ENCODE data around the gene UPK1A.
A peak's percentile ranks its signal among the peaks of the same experiment; 100 is the strongest.

The UPK1A gene

DNA sequence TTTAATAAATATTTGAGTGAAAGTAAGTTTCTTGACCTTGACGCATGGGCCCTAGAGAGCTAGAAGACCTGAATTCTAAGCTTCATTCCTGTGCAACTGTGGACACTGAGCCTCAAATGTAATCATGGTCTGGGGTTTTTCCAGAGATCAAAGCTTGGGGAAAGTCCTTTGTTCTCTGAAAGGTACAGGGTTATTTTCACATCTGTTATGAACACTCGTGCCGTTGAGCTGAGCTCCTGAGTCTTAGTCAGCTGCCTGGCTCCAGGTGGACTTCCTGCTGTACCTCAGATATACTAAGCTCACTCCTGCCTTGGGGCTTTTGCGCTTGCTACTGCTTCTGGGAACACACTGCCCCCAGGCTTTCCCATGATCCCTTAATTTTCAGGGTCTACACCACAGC lies 30.5 kb downstream of the UPK1A start:
- POLR2A ChIA-PET, result interaction anchor here (1.3 to 1.4 kb wide), 2 partner anchors 51 to 186 kb away, joined by 4 read pairs; partner anchors contain the start of gene LIN37
- CTCF ChIA-PET, result interaction anchor here (0.6 kb wide), 1 partner anchor 12 kb away, joined by 4 read pairs; no protein-coding TSS in a partner anchor
- TF ChIP-seq ZNF384 (IDR thresholded peaks at IDR 0.05) (no peak), NFRKB (IDR thresholded peaks at IDR 0.05) (no peak), FOXA1 (IDR thresholded peaks at IDR 0.05) (no peak), ELF4 (IDR thresholded peaks at IDR 0.05) (no peak), TARDBP (IDR thresholded peaks at IDR 0.05) (no peak), L3MBTL2 (conservative IDR thresholded peaks at IDR 0.05) (no peak)

DNA sequence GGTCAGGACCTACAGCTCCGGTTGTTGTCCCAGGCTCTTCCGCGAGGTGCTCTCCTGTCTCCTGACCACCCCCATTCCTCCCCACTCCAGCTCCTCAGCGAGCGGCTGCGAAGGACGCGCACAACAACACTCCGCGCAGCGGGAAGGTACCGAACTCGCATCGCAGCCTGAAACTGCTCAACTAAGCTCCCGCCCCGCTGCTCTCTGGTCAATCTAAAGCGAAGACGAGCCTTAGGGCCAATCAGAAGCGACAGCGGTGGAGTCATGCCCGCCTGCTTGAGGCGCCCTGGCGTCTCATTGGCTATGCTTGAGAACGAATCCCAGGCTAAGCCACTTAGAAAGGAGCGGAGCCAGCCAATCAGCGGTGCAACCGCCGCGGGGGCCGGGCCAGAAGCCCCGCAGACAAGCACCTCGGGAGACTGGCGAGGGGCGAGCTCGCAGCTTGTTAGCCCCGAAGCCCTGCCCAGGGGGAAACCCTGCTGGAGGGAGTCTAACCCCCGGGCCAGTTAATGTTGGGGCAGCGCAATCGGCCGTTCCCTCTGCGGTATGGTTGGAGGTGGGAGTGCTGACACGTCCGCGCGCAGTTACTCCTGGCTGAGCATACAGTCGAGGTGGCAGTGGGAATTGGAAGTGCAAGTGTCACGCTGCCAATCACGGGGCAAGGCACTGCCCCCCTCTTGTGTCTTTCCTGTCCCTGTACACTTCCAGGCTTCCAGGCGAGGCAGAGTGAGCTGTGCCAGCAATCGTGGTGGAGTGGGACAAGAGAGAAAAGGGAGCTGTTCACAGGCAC lies 36.1 kb downstream of the UPK1A start:
- ChIA-PET POLR2A (interaction anchor here (0.8 to 2.4 kb wide), 9 partner anchors 9 to 59 kb away, joined by 3 to 15 read pairs (median 5); partner anchors contain the start of genes HSPB6, LIN37, PSENEN and U2AF1L4), CTCF (interaction anchor here (0.6 to 1.4 kb wide), 4 partner anchors 8 to 118 kb away, joined by 3 to 5 read pairs (median 4); no protein-coding TSS in a partner anchor)
- DNase-seq (ENCODE audit: extremely low spot score), result peak; percentile 94
- TF ChIP-seq, protein P1, sequence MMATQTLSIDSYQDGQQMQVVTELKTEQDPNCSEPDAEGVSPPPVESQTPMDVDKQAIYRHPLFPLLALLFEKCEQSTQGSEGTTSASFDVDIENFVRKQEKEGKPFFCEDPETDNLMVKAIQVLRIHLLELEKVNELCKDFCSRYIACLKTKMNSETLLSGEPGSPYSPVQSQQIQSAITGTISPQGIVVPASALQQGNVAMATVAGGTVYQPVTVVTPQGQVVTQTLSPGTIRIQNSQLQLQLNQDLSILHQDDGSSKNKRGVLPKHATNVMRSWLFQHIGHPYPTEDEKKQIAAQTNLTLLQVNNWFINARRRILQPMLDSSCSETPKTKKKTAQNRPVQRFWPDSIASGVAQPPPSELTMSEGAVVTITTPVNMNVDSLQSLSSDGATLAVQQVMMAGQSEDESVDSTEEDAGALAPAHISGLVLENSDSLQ (IDR thresholded peaks at IDR 0.05), result peak; percentile 100
- TF ChIP-seq FOXM1 (IDR thresholded peaks at IDR 0.05; ENCODE audit: borderline replicate concordance) (no peak), L3MBTL2 (conservative IDR thresholded peaks at IDR 0.05) (peak; percentile 70), ELF4 (IDR thresholded peaks at IDR 0.05) (no peak), ZNF384 (IDR thresholded peaks at IDR 0.05) (0 out of 2 replicates have a peak, but pooled peaks have one; percentile 38), NFRKB (IDR thresholded peaks at IDR 0.05) (no peak)

More for the DNA sequence above, 30.5 kb downstream of the UPK1A start:
- no peak for DNase-seq (ENCODE audit: extremely low spot score)

DNA sequence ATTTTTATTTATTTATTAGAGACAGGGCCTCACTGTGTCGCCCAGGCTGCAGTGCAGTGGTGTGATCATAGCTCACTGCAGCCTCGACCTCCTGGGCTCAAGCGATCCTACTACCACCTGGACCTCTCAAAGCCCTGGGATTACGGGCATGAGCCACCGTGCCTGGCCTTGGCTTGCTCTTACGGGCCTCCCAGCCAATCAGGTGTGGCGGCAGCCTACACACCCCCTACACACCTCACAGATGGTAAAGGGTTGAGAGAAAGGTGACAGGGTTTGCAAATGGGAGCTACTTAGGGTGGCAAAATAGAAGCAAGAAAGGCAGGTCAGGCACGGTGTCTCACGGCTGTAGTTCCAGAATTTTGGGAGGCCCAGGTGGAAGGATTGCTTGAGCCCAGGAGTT lies 37.0 kb downstream of the UPK1A start:
- POLR2A ChIA-PET, result interaction anchor here (1.2 to 2.4 kb wide), 4 partner anchors 10 to 45 kb away, joined by 3 to 15 read pairs (median 9); partner anchors contain the start of gene LIN37
- CTCF ChIA-PET, result interaction anchor here (0.6 to 1.4 kb wide), 3 partner anchors 8 to 117 kb away, joined by 3 to 5 read pairs (median 4); no protein-coding TSS in a partner anchor
- no peak for DNase-seq (ENCODE audit: extremely low spot score)
- no peak for TF ChIP-seq ELF4 (IDR thresholded peaks at IDR 0.05)
- no peak for TF ChIP-seq BHLHE40 (IDR thresholded peaks at IDR 0.05; ENCODE audit: borderline replicate concordance)
- no peak for TF ChIP-seq NFRKB (IDR thresholded peaks at IDR 0.05)
- no peak for TF ChIP-seq SUZ12 (IDR thresholded peaks at IDR 0.05)
- no peak for TF ChIP-seq FOXA1 (IDR thresholded peaks at IDR 0.05)
- TF ChIP-seq CTBP1 (IDR thresholded peaks at IDR 0.05; ENCODE audit: borderline replicate concordance), result no peak
- TF ChIP-seq, protein P1 (IDR thresholded peaks at IDR 0.05), result no peak
- TF ChIP-seq LEF1 (IDR thresholded peaks at IDR 0.05; ENCODE audit: borderline replicate concordance), result no peak
- no peak for TF ChIP-seq TARDBP (IDR thresholded peaks at IDR 0.05)
- no peak for TF ChIP-seq L3MBTL2 (conservative IDR thresholded peaks at IDR 0.05)
- TF ChIP-seq FOXK2 (IDR thresholded peaks at IDR 0.05), result no peak
- TF ChIP-seq ZNF384 (IDR thresholded peaks at IDR 0.05), result no peak
- TF ChIP-seq FOXM1 (IDR thresholded peaks at IDR 0.05; ENCODE audit: borderline replicate concordance), result no peak
- TF ChIP-seq SP1 (IDR thresholded peaks at IDR 0.05), result no peak
- no peak for TF ChIP-seq ARNT (IDR thresholded peaks at IDR 0.05)
- TF ChIP-seq HDGF (IDR thresholded peaks at IDR 0.05; ENCODE audit: borderline replicate concordance), result no peak

DNA sequence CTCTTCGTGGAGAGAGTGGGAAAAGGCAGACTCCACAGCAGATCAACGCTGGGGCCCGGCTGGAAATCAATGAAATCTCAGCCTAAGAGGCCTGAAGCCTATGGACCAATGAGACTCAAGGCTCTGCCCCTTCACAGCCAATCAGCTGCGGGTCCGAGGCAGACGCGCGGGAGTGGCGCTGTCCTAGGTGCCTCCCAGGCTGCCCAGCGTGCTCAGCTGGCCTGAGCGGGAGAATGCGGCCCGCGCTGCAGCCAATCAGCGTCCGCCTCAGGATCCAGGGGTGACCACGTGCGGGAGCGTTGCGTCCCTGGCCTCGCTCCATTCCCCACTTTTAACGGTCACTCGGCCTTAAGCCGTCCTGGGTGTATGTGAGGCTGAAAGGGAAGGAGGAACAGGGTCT lies 37.9 kb downstream of the UPK1A start, which contains the start of gene ZBTB32:
Gene ZBTB32, plus strand, starts transcription at position 341 of the 400 bp plus-strand sequence. CDS start 10,069 bp downstream, outside the sequence.
- no peak for DNase-seq (ENCODE audit: extremely low spot score)
- TF ChIP-seq ELF4 (IDR thresholded peaks at IDR 0.05) (no peak), SUZ12 (IDR thresholded peaks at IDR 0.05) (no peak), FOXA1 (IDR thresholded peaks at IDR 0.05) (no peak), CTBP1 (IDR thresholded peaks at IDR 0.05; ENCODE audit: borderline replicate concordance) (no peak), SP1 (IDR thresholded peaks at IDR 0.05) (no peak), BHLHE40 (IDR thresholded peaks at IDR 0.05; ENCODE audit: borderline replicate concordance) (no peak)
- TF ChIP-seq, protein P1 (IDR thresholded peaks at IDR 0.05), result no peak
- CTCF ChIA-PET, result no interaction called here
- POLR2A ChIA-PET, result interaction anchor here (2.4 kb wide), 1 partner anchor 44 kb away, joined by 15 read pairs; the partner anchor contains the start of gene LIN37

DNA sequence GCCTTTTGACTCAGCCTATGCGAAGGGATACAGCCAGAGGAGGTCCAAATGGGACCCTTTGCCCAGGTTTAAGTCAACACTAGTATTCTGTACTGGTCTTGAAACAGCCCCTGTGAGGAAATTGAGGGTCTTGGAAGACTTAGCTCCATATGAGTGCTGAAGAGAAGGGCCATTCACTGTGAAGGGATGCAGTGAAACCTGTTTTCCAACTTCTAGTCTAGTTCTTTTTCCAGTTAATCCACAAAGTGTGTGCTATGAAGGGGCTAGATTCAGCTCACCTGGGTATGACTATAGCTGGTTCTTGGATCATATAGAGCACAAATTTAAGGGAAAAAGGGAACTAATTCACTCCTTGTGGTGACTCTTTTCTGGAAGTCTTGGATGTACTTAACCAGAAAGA lies 42.1 kb downstream of the UPK1A start:
- CTCF ChIA-PET, result no interaction called here
- DNase-seq (ENCODE audit: extremely low spot score), result no peak
- no peak for TF ChIP-seq FOXA1 (IDR thresholded peaks at IDR 0.05)
- TF ChIP-seq, protein P1 (IDR thresholded peaks at IDR 0.05), result no peak
- POLR2A ChIA-PET, result interaction anchor here (1.5 kb wide), 1 partner anchor 61 kb away, joined by 3 read pairs; the partner anchor contains the start of gene COX6B1
